SK-N-SH (cell line): ENCODE measurements around the gene DMBT1. TPM values are rescaled to one million over a fixed set of nuclear protein-coding genes. Genes with fewer than 3 reads are reported as not detected.

ENCODE experiments used
- CTCF ChIA-PET: fragments of 300-600, 350-600 bp; formaldehyde crosslinking; extraction: SDS; loops from one replicate; lab custom pipeline; 2021; lab: Yijun Ruan, JAX
- POLR2A ChIA-PET: fragments of 350-600 bp; sonication (Branson Sonifier 250); formaldehyde crosslinking; extraction: SDS; loops from one replicate; lab custom pipeline; 2020; ENCODE audit warnings: antibody characterized with exemption, inconsistent platforms; lab: Yijun Ruan, JAX
- DNase-seq: peaks from one replicate; pipeline ENCODE4 v3.0.0; 2012
- H2AFZ ChIP-seq: fragments of 200-600 bp; sonication (generic); 2 replicates; pipeline ENCODE4 v1.8.1; 2016; ENCODE audit warnings: antibody characterized with exemption, mild to moderate bottlenecking, low read depth
- H3F3A ChIP-seq: fragments of 200-600 bp; sonication (generic); replicated peaks from 2 replicates; pipeline ENCODE3; 2016; ENCODE audit warnings: antibody characterized with exemption, mild to moderate bottlenecking; ENCODE audit not compliant: insufficient read depth
- H3K27ac ChIP-seq, 2 experiments: fragments of 200-500 bp in 1 of 2; fragments of 200-600 bp in 1 of 2; sonication (Bioruptor generic) in 1 of 2; sonication (generic), shearing (Covaris generic) in 1 of 2; 2 replicates each; pipeline versions ENCODE4 v1.5.1 to v1.6.1; 2014 to 2016; ENCODE audit warnings: low read depth in 2 of 2, inconsistent platforms in 1 of 2, low read length in 1 of 2, mild to moderate bottlenecking in 1 of 2, mixed read lengths in 1 of 2
- H3K27me3 ChIP-seq: fragments of 200-600 bp; sonication (generic), shearing (Covaris generic); 2 replicates; pipeline ENCODE4 v1.6.1; 2016; ENCODE audit warnings: mixed run types; ENCODE audit not compliant: insufficient read depth
- H3K36me3 ChIP-seq, 2 experiments: fragments of 200-500 bp in 1 of 2; fragments of 200-600 bp in 1 of 2; sonication (Bioruptor generic) in 1 of 2; sonication (generic) in 1 of 2; replicated peaks in 1 of 2; 2 replicates each; pipeline versions ENCODE3 to v1.5.1; 2014 to 2016; ENCODE audit warnings: low read length in 1 of 2, mild to moderate bottlenecking in 1 of 2; ENCODE audit not compliant: insufficient read depth in 2 of 2, control insufficient read depth in 1 of 2
- H3K4me1 ChIP-seq, 2 experiments: fragments of 200-500 bp in 1 of 2; fragments of 200-600 bp in 1 of 2; sonication (Bioruptor generic) in 1 of 2; sonication (generic), shearing (Covaris generic) in 1 of 2; 2 replicates each; pipeline versions ENCODE4 v1.5.1 to v1.6.1; 2014 to 2016; ENCODE audit warnings: low read depth in 1 of 2, low read length in 1 of 2, mixed run types in 1 of 2; ENCODE audit not compliant: insufficient read depth in 2 of 2, control insufficient read depth in 1 of 2
- H3K4me2 ChIP-seq: fragments of 200-600 bp; sonication (generic), shearing (Covaris generic); 2 replicates; pipeline ENCODE4 v1.6.1; 2017; ENCODE audit warnings: mixed run types
- H3K4me3 ChIP-seq, 2 experiments: fragments of 200-500 bp in 1 of 2; fragments of 200-600 bp in 1 of 2; sonication (Bioruptor generic) in 1 of 2; sonication (generic), shearing (Covaris generic) in 1 of 2; 2 replicates each; pipeline versions ENCODE4 v1.5.1 to v1.8.1; 2014 to 2016; ENCODE audit warnings: low read depth in 2 of 2, inconsistent platforms in 1 of 2, low read length in 1 of 2, mild to moderate bottlenecking in 1 of 2, mixed read lengths in 1 of 2, moderate library complexity in 1 of 2
- H3K79me2 ChIP-seq: fragments of 200-600 bp; sonication (generic); 2 replicates; pipeline ENCODE4 v1.8.1; 2017; ENCODE audit warnings: mild to moderate bottlenecking; ENCODE audit not compliant: insufficient read depth
- H3K9ac ChIP-seq: fragments of 200-600 bp; sonication (generic); 2 replicates; pipeline ENCODE4 v1.6.1; 2017; ENCODE audit warnings: mixed run types
- H3K9me2 ChIP-seq: fragments of 200-600 bp; sonication (generic); 2 replicates; pipeline ENCODE4 v1.6.1; 2017; ENCODE audit warnings: mixed run types
- H3K9me3 ChIP-seq: fragments of 200-600 bp; sonication (generic); 2 replicates; pipeline ENCODE4 v1.6.1; 2017; ENCODE audit warnings: mixed run types, mild to moderate bottlenecking, moderate library complexity
- H4K20me1 ChIP-seq: fragments of 200-600 bp; sonication (generic); 2 replicates; pipeline ENCODE4 v1.6.1; 2017; ENCODE audit warnings: mild to moderate bottlenecking, mixed run types; ENCODE audit not compliant: insufficient read depth
- EP300 ChIP-seq, 2 experiments: IDR thresholded peaks; 2 replicates each; pipeline versions ENCODE4 v1.4.0 to v1.6.1; 2012; ENCODE audit warnings: borderline replicate concordance in 1 of 2, low read depth in 1 of 2, low read length in 1 of 2
- EZH2phosphoT487 ChIP-seq: fragments of 200-600 bp; sonication (generic); IDR thresholded peaks from 2 replicates; pipeline ENCODE4 v1.6.1; 2017; ENCODE audit warnings: low read depth, mixed run types, mild to moderate bottlenecking, antibody characterized with exemption, moderate library complexity, borderline replicate concordance
- FOSL2 ChIP-seq: IDR thresholded peaks from 2 replicates; pipeline ENCODE4 v1.4.0; 2012; ENCODE audit warnings: low read depth, mild to moderate bottlenecking, moderate library complexity, borderline replicate concordance
- FOXM1 ChIP-seq: IDR thresholded peaks from 2 replicates; pipeline ENCODE4 v1.4.0; 2012; ENCODE audit warnings: low read depth, mild to moderate bottlenecking
- GATA2 ChIP-seq: sonication (generic); formaldehyde crosslinking; IDR thresholded peaks from 2 replicates; pipeline ENCODE4 v1.5.0; 2020; ENCODE audit warnings: mild to moderate bottlenecking, missing genetic modification reagents
- MXI1 ChIP-seq: IDR thresholded peaks from 2 replicates; pipeline ENCODE4 v1.6.1; 2012; ENCODE audit warnings: mild to moderate bottlenecking, low read depth, low read length, improper control_type of control experiment
- POLR2AphosphoS5 ChIP-seq: IDR thresholded peaks from 2 replicates; pipeline ENCODE4 v1.6.1; 2012; ENCODE audit warnings: low read depth, low read length
- RFX5 ChIP-seq: IDR thresholded peaks from 2 replicates; pipeline ENCODE4 v1.6.1; 2012; ENCODE audit warnings: mild to moderate bottlenecking, improper control_type of control experiment, low read length
- RXRA ChIP-seq: IDR thresholded peaks from 2 replicates; pipeline ENCODE4 v1.4.0; 2012; ENCODE audit warnings: low read depth, mild to moderate bottlenecking, borderline replicate concordance
- SIN3A ChIP-seq: IDR thresholded peaks from 2 replicates; pipeline ENCODE4 v1.6.1; 2012; ENCODE audit warnings: low read depth, mild to moderate bottlenecking, low read length, moderate library complexity, borderline replicate concordance
- SMC3 ChIP-seq: IDR thresholded peaks from 2 replicates; pipeline ENCODE4 v1.6.1; 2012; ENCODE audit warnings: low read depth, low read length, improper control_type of control experiment
- TEAD4 ChIP-seq: IDR thresholded peaks from 2 replicates; pipeline ENCODE4 v1.4.0; 2012; ENCODE audit warnings: mild to moderate bottlenecking, borderline replicate concordance; ENCODE audit not compliant: insufficient read depth
- WGBS: methylation state at CpG from one replicate; pipeline ENCODE4 v1.1.6; 2017; ENCODE audit warnings: low lambda C conversion rate; 5-methylcytosine and 5-hydroxymethylcytosine counted together
- polyA plus RNA-seq, 3 experiments: library from polyadenylated mRNA; depleted of rRNA; stranded (reverse); fragments of >200 nt; gene quantifications; 2 replicates each; pipeline ENCODE4 v1.2.3, GENCODE V29; 2012
- TF ChIP-seq, protein P1 (sequence below): fragments of 150-350 bp; IDR thresholded peaks from 2 replicates; pipeline ENCODE4 v1.6.1; 2017; ENCODE audit warnings: antibody characterized with exemption, low read length, low read depth, borderline replicate concordance
- TF ChIP-seq, protein P2 (sequence below): IDR thresholded peaks from 2 replicates; pipeline ENCODE4; 2012
- TF ChIP-seq, protein P3 (sequence below): IDR thresholded peaks from 2 replicates; pipeline ENCODE4 v1.4.0; 2012; ENCODE audit warnings: low read depth, borderline replicate concordance

The DMBT1 gene
- polyA plus RNA-seq, 1 of the 3 experiments (the other 2 are of a cell fraction), result not detected

DNA sequence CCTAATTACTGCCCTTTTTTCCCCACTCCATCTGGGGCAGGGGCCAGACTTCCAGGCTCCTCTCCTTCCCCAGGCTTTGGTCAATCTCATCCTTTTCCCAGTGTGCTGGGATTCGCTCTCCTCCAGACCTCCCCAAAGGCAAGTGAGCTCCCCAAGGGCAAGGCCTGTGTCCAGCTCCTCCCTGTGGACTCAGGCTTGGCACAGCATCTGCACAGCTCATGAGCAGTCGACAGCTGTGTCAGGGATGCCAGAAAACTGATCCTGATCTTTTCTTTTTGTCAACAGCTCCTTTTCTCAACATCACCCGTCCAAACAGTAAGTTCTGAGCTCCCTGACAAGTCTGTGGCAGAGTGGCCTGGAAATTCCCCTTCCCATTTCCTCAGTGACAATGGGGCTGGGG is 72.0 kb downstream of the DMBT1 start (continued):
- no peak for TF ChIP-seq POLR2AphosphoS5
- no peak for TF ChIP-seq RFX5
- TF ChIP-seq, protein P1, sequence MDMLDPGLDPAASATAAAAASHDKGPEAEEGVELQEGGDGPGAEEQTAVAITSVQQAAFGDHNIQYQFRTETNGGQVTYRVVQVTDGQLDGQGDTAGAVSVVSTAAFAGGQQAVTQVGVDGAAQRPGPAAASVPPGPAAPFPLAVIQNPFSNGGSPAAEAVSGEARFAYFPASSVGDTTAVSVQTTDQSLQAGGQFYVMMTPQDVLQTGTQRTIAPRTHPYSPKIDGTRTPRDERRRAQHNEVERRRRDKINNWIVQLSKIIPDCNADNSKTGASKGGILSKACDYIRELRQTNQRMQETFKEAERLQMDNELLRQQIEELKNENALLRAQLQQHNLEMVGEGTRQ, result no peak

DNA sequence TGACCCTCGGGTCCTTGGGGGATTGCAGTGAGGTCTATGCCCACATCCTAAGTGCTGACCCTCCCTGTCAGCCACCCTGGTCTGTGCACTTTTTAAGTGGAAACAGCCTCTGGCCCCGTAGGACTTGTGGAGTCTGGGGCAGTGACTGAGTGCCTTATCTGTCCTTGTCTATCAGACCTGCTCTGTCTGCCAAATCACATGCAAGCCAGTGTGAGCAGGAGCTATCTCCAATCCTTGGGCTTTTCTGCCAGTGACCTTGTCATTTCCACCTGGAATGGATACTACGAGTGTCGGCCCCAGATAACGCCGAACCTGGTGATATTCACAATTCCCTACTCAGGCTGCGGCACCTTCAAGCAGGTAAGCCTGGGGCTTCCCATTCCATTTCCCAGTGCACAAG is 76.4 kb downstream of the DMBT1 start:
- CTCF ChIA-PET, result interaction anchor here (1.1 to 1.3 kb wide), 2 partner anchors 12 to 71 kb away, joined by 4 to 5 read pairs; no protein-coding TSS in a partner anchor
- POLR2A ChIA-PET, result no interaction called here
- WGBS, result 28% methylated on average over 6 of the region's 7 CpGs

DNA sequence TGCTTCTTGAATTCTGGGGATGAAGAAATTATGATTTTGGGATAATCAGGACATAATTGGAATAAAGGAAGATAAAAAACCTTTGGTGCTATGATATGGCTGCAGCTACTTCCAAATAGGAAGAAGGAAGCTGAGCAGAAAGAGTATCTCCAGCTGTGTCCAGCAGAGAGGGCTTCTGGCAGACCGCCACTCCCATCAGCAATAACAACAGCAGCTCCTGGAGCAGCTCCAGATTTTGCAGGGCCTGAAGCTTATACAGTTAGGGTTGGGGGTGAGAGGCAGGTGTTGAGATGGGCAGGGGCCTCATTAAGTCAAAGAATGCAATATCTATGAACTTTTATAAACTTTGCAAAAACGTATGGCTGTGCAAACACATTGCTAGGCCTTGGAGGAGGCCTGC is 76.8 kb downstream of the DMBT1 start:
- Histone ChIP-seq H3K4me2 (no peak overlapping the region), H3K36me3 (no peaks in the 10 kb centered on the region), H3K9ac (no peak overlapping the region), H3K4me3 (no peak overlapping the region), H4K20me1 (no peaks in the 10 kb centered on the region), H3F3A (no peaks in the 10 kb centered on the region), H2AFZ (no peak overlapping the region), H3K27me3 (no peaks in the 10 kb centered on the region), H3K9me3 (no peaks in the 10 kb centered on the region), H3K79me2 (no peaks in the 10 kb centered on the region), H3K4me1 (peaks cover 0 to 28% of the 10 kb centered on the region in 2 experiments; a peak in 2 of 4 replicates), H3K9me2 (no peaks in the 10 kb centered on the region), H3K27ac (peak overlapping the region in 1 of 2 experiments; percentile 94; a peak in 2 of 4 replicates)
- ChIA-PET CTCF (interaction anchor here (1.1 to 1.3 kb wide), 2 partner anchors 11 to 72 kb away, joined by 4 to 5 read pairs; no protein-coding TSS in a partner anchor), POLR2A (no interaction called here)
- no peak for TF ChIP-seq SIN3A
- TF ChIP-seq RXRA, result no peak
- TF ChIP-seq FOSL2, result no peak
- no peak for TF ChIP-seq FOXM1
- TF ChIP-seq EZH2phosphoT487, result no peak
- TF ChIP-seq, protein P2, sequence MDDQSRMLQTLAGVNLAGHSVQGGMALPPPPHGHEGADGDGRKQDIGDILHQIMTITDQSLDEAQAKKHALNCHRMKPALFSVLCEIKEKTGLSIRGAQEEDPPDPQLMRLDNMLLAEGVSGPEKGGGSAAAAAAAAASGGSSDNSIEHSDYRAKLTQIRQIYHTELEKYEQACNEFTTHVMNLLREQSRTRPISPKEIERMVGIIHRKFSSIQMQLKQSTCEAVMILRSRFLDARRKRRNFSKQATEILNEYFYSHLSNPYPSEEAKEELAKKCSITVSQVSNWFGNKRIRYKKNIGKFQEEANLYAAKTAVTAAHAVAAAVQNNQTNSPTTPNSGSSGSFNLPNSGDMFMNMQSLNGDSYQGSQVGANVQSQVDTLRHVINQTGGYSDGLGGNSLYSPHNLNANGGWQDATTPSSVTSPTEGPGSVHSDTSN, result no peak
- TF ChIP-seq EP300 (IDR thresholded peaks at IDR 0.05; ENCODE audit: borderline replicate concordance in 1 of 2, low read depth in 1 of 2, low read length in 1 of 2), result no peak
- TF ChIP-seq, protein P3, sequence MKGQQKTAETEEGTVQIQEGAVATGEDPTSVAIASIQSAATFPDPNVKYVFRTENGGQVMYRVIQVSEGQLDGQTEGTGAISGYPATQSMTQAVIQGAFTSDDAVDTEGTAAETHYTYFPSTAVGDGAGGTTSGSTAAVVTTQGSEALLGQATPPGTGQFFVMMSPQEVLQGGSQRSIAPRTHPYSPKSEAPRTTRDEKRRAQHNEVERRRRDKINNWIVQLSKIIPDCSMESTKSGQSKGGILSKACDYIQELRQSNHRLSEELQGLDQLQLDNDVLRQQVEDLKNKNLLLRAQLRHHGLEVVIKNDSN, result no peak
- no peak for TF ChIP-seq TEAD4
- no peak for TF ChIP-seq SMC3
- 6% methylated on average over 2 of the region's 2 CpGs for WGBS
- peak; percentile 64 for DNase-seq

More for the DNA sequence above, 76.4 kb downstream of the DMBT1 start:
- H3K9me3 ChIP-seq, result no peaks in the 10 kb centered on the region
- H3K4me1 ChIP-seq, result peaks cover 0 to 32% of the 10 kb centered on the region in 2 experiments; a peak in 2 of 4 replicates
- H4K20me1 ChIP-seq, result no peaks in the 10 kb centered on the region
- no peak overlapping the region for H2AFZ ChIP-seq
- peak overlapping the region in 1 of 2 experiments; percentile 94; a peak in 2 of 4 replicates for H3K27ac ChIP-seq
- H3K4me3 ChIP-seq, result no peak overlapping the region
- no peak for TF ChIP-seq SIN3A
- TF ChIP-seq MXI1, result peak; percentile 34; the same call in 1 of the 2 replicates
- TF ChIP-seq EP300 (IDR thresholded peaks at IDR 0.05; ENCODE audit: borderline replicate concordance in 1 of 2, low read depth in 1 of 2, low read length in 1 of 2), result peak in 1 of 2 experiments; percentile 59; a peak in 1 of 4 replicates
- peak; percentile 81 for TF ChIP-seq GATA2 (CRISPR knock-in tag)
- TF ChIP-seq, all 33 proteins: peak for 3
- peak; percentile 65 for DNase-seq
- no peaks in the 10 kb centered on the region for H3K9me2 ChIP-seq
- H3K36me3 ChIP-seq, result no peaks in the 10 kb centered on the region
- H3K4me2 ChIP-seq, result no peak overlapping the region
- H3K9ac ChIP-seq, result no peak overlapping the region
- no peaks in the 10 kb centered on the region for H3K27me3 ChIP-seq
- H3F3A ChIP-seq, result no peaks in the 10 kb centered on the region
- H3K79me2 ChIP-seq, result no peaks in the 10 kb centered on the region
